HG03196 (cell line): ENCODE data around the gene PVRIG.
"Not testable (repeated sequence)": the region's sequence is repeated elsewhere in the genome, so short reads cannot be mapped to it uniquely, and the experiment has no call there.

ENCODE experiments used
- ATAC-seq: cut with Tn5 transposase; IDR thresholded peaks from one replicate; pipeline ENCODE4 v1.9.1; 2021; ENCODE audit not compliant: unreplicated experiment

The PVRIG gene

GRCh38 chr7:100224891-100225290, 5.1 kb downstream of the PVRIG start:
- not testable (repeated sequence) for ATAC-seq

GRCh38 chr7:100234660-100235317, 15.0 kb downstream of the PVRIG start:
- ATAC-seq = not testable (repeated sequence)

- ATAC-seq = not testable (repeated sequence)
These were observed 20.2 kb downstream of the PVRIG start for GRCh38 chr7:100239975-100240374.

GRCh38 chr7:100243385-100243784, 23.6 kb downstream of the PVRIG start:
- ATAC-seq = not testable (repeated sequence)

- not testable (repeated sequence) for ATAC-seq
These were observed 25.3 kb downstream of the PVRIG start for GRCh38 chr7:100244988-100245605.

GRCh38 chr7:100246121-100246864, 26.5 kb downstream of the PVRIG start:
- not testable (repeated sequence) for ATAC-seq

GRCh38 chr7:100246865-100247137, 27.1 kb downstream of the PVRIG start:
- ATAC-seq = not testable (repeated sequence)

GRCh38 chr7:100247152-100247757, 27.5 kb downstream of the PVRIG start:
- no peak for ATAC-seq

- no peak for ATAC-seq
These were observed 28.7 kb downstream of the PVRIG start for GRCh38 chr7:100248483-100248882.

- no peak for ATAC-seq
These were observed 37.3 kb downstream of the PVRIG start for GRCh38 chr7:100257017-100257416.

GRCh38 chr7:100259984-100260383, 40.2 kb downstream of the PVRIG start:
- ATAC-seq = not testable (repeated sequence)

GRCh38 chr7:100262896-100263295, 43.1 kb downstream of the PVRIG start:
- not testable (repeated sequence) for ATAC-seq

- ATAC-seq = not testable (repeated sequence)
These were observed 44.5 kb downstream of the PVRIG start for GRCh38 chr7:100264223-100264622.

- ATAC-seq = not testable (repeated sequence)
These were observed 45.0 kb downstream of the PVRIG start for GRCh38 chr7:100264669-100265165.

- not testable (repeated sequence) for ATAC-seq
These were observed 46.1 kb downstream of the PVRIG start for GRCh38 chr7:100265851-100266250.

- ATAC-seq = no peak
These were observed 47.0 kb downstream of the PVRIG start for GRCh38 chr7:100266576-100267354.

GRCh38 chr7:100267648-100268047, 47.9 kb downstream of the PVRIG start:
- ATAC-seq = no peak

GRCh38 chr7:100268882-100269281, 49.1 kb downstream of the PVRIG start:
- ATAC-seq = not testable (repeated sequence)

GRCh38 chr7:100269306-100270045, 49.7 kb downstream of the PVRIG start:
- ATAC-seq = not testable (repeated sequence)
